Mammary epithelial cell (primary cell): Measurements from ENCODE around the gene NOL6.

Source experiments
- EZH2 ChIP-seq: IDR thresholded peaks from 2 replicates; pipeline ENCODE4 v1.6.1; 2012; ENCODE audit warnings: low read length, inconsistent platforms, borderline replicate concordance
- TF ChIP-seq, protein P1 (sequence below), 2 donors: IDR thresholded peaks in 1 of 2; conservative IDR thresholded peaks in 1 of 2; 2 replicates each; pipeline ENCODE4 v1.5.1; 2011 to 2012; ENCODE audit warnings: inconsistent platforms in 2 of 2, low read length in 2 of 2, mild to moderate bottlenecking in 2 of 2, control low read depth in 1 of 2, low read depth in 1 of 2; ENCODE audit not compliant: insufficient read depth in 1 of 2; ENCODE audit errors: extremely low read depth in 1 of 2

DNA sequence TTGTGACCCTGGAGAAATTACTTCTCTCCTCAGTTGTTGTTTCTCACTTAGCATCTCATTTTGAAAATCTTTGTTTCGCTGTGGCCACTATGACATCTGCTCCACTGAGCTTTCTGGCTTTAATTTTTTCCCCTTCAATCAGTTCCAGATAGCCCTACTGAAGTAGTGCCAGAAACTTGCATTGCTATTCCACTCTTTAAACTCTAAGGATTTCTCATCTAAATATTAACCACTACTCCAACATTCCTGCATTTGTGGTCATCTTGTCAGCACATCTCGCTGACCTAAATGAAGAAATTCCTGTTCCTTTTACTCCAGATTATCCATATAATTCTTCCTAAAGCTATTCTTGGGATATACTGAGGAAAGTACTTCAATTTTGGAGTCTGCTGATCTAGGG is 15.3 kb upstream of the NOL6 start:
- TF ChIP-seq, protein P1, sequence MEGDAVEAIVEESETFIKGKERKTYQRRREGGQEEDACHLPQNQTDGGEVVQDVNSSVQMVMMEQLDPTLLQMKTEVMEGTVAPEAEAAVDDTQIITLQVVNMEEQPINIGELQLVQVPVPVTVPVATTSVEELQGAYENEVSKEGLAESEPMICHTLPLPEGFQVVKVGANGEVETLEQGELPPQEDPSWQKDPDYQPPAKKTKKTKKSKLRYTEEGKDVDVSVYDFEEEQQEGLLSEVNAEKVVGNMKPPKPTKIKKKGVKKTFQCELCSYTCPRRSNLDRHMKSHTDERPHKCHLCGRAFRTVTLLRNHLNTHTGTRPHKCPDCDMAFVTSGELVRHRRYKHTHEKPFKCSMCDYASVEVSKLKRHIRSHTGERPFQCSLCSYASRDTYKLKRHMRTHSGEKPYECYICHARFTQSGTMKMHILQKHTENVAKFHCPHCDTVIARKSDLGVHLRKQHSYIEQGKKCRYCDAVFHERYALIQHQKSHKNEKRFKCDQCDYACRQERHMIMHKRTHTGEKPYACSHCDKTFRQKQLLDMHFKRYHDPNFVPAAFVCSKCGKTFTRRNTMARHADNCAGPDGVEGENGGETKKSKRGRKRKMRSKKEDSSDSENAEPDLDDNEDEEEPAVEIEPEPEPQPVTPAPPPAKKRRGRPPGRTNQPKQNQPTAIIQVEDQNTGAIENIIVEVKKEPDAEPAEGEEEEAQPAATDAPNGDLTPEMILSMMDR (conservative IDR thresholded peaks at IDR 0.05 in 1 of 2, IDR thresholded peaks at IDR 0.05 in 1 of 2; ENCODE audit: extremely low read depth in 1 of 2, insufficient read depth in 1 of 2, low read depth in 1 of 2, low read length in 2 of 2), result no peak
- no peak for TF ChIP-seq EZH2
